GM12801 (cell line): ENCODE measurements around the gene PSAPL1.

Experiments used
- TF ChIP-seq, protein P1 (sequence below): IDR thresholded peaks from one replicate; pipeline ENCODE4 v1.5.1; 2011; ENCODE audit warnings: control low read depth; ENCODE audit not compliant: insufficient read length; ENCODE audit errors: extremely low read depth

The PSAPL1 gene

DNA sequence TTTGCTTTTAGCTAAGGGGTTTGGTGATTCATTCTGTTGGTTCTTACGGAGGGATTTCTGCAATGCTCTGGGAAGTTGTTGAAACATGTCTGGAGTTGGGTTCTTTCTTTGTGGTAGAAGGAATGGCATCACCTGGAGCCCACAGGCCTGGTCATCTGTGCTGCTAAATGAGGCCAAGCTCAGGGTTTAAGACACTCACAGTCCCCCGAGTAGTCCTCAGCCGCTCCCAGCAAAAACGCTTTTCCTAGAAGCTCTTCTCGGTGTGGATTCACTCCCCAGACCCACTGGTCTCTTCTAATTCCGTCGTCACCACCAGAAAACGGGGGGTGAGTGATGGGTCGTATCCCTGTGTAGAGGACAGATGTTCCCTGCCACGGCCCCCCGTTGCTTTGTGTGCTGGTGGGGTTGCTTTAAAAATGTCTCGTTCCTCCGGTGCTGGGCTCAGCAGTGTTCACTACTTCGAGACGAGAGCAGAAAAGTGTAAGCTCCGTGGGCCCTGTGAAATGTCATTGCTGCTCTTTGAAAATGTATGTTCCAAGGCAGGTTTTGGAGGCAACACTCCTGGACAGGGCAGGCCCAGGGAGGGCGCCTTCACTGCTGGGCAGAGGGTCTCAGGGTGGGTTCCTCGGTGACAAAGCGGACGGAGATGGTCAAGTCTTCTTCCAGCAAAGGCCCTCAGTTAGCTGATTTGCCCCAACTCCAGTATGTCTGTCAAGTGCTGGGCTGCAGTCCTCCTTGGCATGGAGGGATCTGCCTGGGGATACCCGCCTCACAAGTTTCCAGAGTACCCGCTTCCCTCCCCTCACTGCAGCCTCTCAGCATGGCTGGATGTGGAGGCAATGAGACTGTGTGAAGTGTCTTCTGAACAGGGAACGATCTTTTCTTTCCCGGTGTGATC, 37.3 kb downstream of the PSAPL1 start:
- TF ChIP-seq, protein P1, sequence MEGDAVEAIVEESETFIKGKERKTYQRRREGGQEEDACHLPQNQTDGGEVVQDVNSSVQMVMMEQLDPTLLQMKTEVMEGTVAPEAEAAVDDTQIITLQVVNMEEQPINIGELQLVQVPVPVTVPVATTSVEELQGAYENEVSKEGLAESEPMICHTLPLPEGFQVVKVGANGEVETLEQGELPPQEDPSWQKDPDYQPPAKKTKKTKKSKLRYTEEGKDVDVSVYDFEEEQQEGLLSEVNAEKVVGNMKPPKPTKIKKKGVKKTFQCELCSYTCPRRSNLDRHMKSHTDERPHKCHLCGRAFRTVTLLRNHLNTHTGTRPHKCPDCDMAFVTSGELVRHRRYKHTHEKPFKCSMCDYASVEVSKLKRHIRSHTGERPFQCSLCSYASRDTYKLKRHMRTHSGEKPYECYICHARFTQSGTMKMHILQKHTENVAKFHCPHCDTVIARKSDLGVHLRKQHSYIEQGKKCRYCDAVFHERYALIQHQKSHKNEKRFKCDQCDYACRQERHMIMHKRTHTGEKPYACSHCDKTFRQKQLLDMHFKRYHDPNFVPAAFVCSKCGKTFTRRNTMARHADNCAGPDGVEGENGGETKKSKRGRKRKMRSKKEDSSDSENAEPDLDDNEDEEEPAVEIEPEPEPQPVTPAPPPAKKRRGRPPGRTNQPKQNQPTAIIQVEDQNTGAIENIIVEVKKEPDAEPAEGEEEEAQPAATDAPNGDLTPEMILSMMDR = no peak

DNA sequence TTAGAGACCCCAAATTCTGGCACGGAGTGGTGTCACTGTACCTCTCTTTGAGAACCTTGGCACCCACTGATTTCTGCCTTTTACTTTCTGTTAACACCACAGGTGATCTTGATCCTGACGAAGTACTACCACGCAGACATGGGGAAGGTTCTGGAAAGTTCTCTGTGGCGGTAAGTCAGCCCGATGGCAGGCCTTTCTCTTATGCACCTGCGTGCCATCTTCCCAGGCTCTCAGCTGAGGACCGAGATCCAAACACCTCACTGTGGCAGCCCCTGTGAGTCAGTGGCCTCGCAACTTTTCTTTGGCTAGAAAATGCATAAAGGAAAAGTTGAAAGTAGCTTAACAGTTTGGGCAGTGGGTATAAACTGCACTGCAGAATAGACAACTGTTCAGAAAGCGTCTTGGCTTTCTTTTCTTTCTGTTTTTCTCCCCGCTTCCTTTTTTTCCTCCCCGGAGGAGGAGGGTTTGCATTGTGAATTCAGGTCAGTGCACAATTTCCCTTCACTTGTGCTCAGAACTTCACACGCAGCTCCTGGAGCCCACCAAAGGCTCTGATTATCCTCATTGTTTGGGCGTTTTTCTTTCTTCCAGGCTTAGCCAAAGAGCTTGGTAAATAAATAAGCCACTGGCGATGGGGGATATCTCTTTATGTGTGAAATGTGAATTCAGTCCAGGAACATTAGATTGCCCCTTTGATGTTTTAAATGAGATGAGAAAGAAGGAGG, 38.4 kb downstream of the PSAPL1 start:
- TF ChIP-seq, protein P1 = no peak

DNA sequence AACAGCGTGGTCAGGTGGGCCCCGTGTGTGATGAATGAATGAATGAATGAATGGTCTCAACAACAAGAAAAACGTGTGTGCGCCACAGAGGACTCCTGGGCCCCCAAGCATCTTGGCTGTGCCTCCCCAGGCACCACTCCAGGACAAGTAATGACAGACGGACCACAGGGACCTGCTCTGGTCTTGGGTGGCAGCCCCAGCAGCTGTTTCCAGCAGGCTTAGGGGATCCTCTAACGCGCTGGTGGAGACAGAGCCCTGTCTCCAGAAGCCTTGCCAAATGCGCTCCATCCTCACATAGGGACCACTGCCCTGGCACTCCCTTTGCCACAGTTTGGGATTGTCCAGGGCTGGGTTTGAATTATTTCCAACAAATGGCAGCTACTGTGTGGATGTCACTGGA, 39.1 kb downstream of the PSAPL1 start:
- TF ChIP-seq, protein P1 = no peak

DNA sequence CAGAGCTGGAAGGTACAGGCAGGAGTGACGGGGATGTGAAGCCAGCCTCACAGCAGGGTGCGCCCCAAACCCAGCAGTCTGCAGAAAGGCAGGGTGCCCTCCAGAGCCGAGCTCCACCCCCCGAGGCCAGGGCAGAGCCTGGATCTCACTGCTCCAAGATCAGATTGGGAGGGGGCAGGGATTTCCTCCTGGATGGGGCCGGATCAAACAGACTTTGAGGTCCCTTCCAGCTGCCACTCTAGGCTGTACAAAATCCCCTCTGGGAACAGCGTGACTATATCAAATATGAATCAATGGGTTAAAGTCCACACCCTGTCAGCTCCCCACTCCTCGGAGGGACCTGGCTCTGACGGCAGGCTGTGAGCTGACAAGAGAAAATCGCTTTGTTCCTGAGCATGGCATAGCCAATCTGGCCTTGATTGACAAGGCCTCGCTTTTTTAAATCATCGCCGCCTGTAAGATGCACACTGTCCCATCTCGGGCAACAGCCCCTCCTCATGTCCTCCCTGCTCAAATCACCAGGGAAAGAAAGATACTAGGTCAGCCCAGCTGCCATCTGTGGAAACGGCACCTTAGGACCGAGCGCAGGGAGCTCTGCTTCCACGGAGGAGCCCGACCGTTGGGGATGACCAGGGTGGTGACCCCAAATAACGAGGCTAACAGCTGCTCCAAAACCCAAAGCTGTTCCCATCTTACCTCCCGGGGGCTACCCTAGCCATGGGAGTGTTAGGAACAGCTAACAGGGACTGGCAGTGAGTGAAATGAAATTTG, 39.9 kb downstream of the PSAPL1 start:
- TF ChIP-seq, protein P1 = no peak

DNA sequence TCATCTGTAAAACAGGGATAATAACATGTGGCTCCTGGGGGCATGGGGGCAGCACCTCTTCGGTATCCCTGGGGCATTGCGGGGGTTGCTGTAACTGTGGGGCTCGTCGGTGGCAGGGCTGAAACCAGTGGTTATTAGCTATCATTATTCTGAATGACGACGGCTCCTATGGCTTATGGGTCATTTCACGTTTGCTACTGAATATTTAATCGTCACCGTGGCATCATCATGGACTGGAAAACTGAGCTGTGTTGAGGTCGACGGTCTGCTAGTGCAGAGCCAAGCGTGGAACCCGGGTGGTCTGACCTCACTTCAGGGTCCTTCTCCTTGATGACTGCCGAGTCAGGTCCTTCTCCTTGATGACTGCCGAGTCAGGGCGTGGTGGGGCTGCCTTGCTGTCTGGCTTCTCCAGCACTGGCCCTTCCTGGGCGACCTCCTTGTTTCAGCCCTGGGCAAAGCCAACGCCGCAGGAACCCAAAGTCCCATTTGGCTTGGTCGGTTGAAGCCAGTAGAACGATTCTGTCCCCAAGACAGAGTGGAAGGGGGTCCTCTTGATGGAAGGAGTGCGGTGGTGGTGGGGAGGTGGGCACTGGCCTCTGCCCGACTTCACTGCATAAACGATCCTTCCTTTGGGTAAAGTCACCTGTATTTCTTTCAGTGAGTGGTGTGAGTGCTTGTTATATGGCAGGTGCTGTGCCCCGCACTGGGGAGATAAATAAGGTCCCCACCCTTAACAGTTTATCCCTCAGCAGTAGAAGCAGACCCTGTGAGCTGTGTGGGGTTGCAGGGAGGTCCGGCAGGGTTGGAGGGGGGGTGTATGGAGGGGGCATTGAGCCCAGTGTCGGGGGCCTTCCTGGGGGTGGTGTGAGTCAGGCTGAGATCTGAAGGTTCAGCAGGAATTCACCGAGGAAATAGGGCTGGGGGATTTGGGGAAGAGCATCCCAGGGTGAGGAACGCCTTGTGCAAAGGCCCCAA, 40.8 kb downstream of the PSAPL1 start:
- TF ChIP-seq, protein P1 = no peak

DNA sequence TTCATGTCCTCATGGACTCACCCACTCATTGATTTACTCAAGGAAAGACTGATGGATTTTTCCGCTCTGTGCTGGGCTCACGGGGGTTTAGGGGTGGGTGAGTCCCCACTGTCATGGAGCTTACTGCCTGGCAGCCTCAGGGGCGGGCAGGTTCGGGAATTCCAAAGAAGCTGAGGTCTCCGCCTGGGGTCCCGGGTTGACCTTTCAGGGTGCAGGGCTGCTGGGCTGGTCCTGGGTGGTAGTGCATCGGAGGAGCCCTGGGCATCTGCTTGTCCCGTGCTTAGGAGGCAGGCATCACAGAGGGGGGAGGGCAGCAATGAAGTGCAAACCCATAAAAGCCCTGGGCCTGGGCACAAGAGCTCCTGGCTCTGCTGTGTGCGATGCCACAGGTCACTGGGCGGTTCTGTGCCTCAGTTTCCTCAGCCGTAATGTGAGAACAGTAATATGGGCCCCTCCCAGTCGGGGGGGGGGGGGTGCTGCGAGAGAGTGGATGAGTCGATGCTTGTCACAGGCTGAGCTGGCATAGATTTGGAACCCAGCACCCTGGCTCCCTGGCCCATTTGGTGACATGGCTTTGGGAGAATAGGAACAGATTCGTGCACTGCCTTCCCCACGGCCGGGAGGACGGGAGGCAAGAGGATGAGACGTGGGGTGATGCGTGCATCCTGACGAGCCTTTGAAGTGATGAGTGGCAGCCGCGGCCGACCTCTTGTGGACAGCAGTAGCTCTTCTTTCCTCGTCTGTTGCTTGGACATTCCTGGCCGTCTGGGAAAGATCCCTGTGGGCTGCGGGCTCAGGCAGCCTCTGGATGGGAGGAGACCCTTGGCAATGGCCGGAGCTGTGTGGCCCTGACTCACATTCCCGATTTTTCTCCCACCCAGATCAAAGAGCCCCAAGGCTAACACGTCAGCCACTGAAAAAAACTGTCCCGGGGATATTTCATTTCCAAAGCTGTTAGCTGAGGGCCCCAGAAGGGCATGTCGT, 42.0 kb downstream of the PSAPL1 start:
- TF ChIP-seq, protein P1 = no peak
